DOHH2 (cell line): Measurements from ENCODE around the gene KCNE2.

ENCODE experiments used
- H3F3A ChIP-seq: fragments of 200-600 bp; sonication (generic), shearing (Covaris generic); 2 replicates; pipeline ENCODE4 v1.6.0; 2016; ENCODE audit warnings: antibody characterized with exemption, mild to moderate bottlenecking; ENCODE audit not compliant: control insufficient read depth, insufficient read depth
- H3K27ac ChIP-seq: fragments of 200-600 bp; sonication (generic); 2 replicates; pipeline ENCODE4 v1.5.1; 2014; ENCODE audit warnings: low read depth, mild to moderate bottlenecking, low read length, moderate library complexity
- H3K27me3 ChIP-seq: fragments of 200-600 bp; sonication (generic); 2 replicates; pipeline ENCODE4 v1.6.1; 2014; ENCODE audit warnings: mild to moderate bottlenecking, low read length, mixed read lengths; ENCODE audit not compliant: control insufficient read depth
- H3K36me3 ChIP-seq: fragments of 200-600 bp; sonication (generic); 2 replicates; pipeline ENCODE4 v1.6.1; 2014; ENCODE audit warnings: mild to moderate bottlenecking, low read length, moderate library complexity, mixed read lengths; ENCODE audit not compliant: control insufficient read depth
- H3K4me1 ChIP-seq: fragments of 200-600 bp; sonication (generic); 2 replicates; pipeline ENCODE4 v1.6.1; 2014; ENCODE audit warnings: mild to moderate bottlenecking, low read length, mixed read lengths; ENCODE audit not compliant: control insufficient read depth
- H3K4me2 ChIP-seq: fragments of 200-600 bp; sonication (generic); 2 replicates; pipeline ENCODE4 v1.6.0; 2014; ENCODE audit warnings: mild to moderate bottlenecking, low read length, moderate library complexity
- H3K4me3 ChIP-seq: fragments of 200-600 bp; sonication (generic); 2 replicates; pipeline ENCODE4 v1.5.1; 2014; ENCODE audit warnings: mild to moderate bottlenecking, low read length, mixed read lengths
- H3K79me2 ChIP-seq: fragments of 200-600 bp; sonication (generic); 2 replicates; pipeline ENCODE4 v1.6.1; 2014; ENCODE audit warnings: mild to moderate bottlenecking, low read length, mixed read lengths; ENCODE audit not compliant: control insufficient read depth
- H3K9me2 ChIP-seq: fragments of 200-600 bp; sonication (generic); replicated peaks from 2 replicates; pipeline ENCODE4 v1.6.1; 2014; ENCODE audit warnings: mild to moderate bottlenecking, low read length, mixed read lengths; ENCODE audit not compliant: control insufficient read depth
- H3K9me3 ChIP-seq: fragments of 200-600 bp; sonication (generic); 2 replicates; pipeline ENCODE4 v1.6.1; 2014; ENCODE audit warnings: antibody characterized with exemption, low read length, mixed read lengths; ENCODE audit not compliant: control insufficient read depth, insufficient read depth
- H4K20me1 ChIP-seq: fragments of 200-600 bp; sonication (generic); 2 replicates; pipeline ENCODE4 v1.6.0; 2014; ENCODE audit warnings: low read depth, mild to moderate bottlenecking, antibody characterized with exemption, low read length, moderate library complexity; ENCODE audit not compliant: control insufficient read depth, insufficient read depth
- CTCF ChIP-seq: fragments of 200-600 bp; sonication (generic); IDR thresholded peaks from one replicate; pipeline ENCODE4 v1.5.1; 2014; ENCODE audit warnings: antibody characterized with exemption, mild to moderate bottlenecking, low read depth, low read length; ENCODE audit not compliant: poor library complexity, severe bottlenecking
- EZH2phosphoT487 ChIP-seq: fragments of 200-600 bp; sonication (generic); IDR thresholded peaks from 2 replicates; pipeline ENCODE4 v1.6.1; 2017; ENCODE audit warnings: borderline replicate concordance, mild to moderate bottlenecking, antibody characterized with exemption, low read length, moderate library complexity, mixed read lengths

KCNE2 gene

GRCh38 chr21:34338226-34338625 lies 25.6 kb upstream of the KCNE2 start:
- TF ChIP-seq CTCF: no peak
- TF ChIP-seq EZH2phosphoT487: no peak
- H3K79me2 ChIP-seq: no peaks in the 10 kb centered on the region
- no peak overlapping the region for H3K4me3 ChIP-seq
- no peaks in the 10 kb centered on the region for H3K9me2 ChIP-seq
- H3K9me3 ChIP-seq: no peaks in the 10 kb centered on the region
- no peaks in the 10 kb centered on the region for H3K27me3 ChIP-seq
- no peaks in the 10 kb centered on the region for H4K20me1 ChIP-seq
- H3F3A ChIP-seq: no peaks in the 10 kb centered on the region
- H3K4me1 ChIP-seq: no peaks in the 10 kb centered on the region
- no peak overlapping the region for H3K27ac ChIP-seq
- H3K36me3 ChIP-seq: no peaks in the 10 kb centered on the region
- no peak overlapping the region for H3K4me2 ChIP-seq

- Histone ChIP-seq H3K4me1 (no peaks in the 10 kb centered on the region), H4K20me1 (no peaks in the 10 kb centered on the region), H3K9me3 (no peaks in the 10 kb centered on the region), H3F3A (no peaks in the 10 kb centered on the region), H3K79me2 (no peaks in the 10 kb centered on the region), H3K27me3 (no peaks in the 10 kb centered on the region), H3K9me2 (no peaks in the 10 kb centered on the region), H3K4me2 (no peak overlapping the region), H3K27ac (no peak overlapping the region), H3K36me3 (no peaks in the 10 kb centered on the region), H3K4me3 (no peak overlapping the region)
- TF ChIP-seq CTCF: no peak
- no peak for TF ChIP-seq EZH2phosphoT487
Measured at GRCh38 chr21:34340061-34340460, 23.7 kb upstream of the KCNE2 start.

GRCh38 chr21:34342476-34342875 lies 21.3 kb upstream of the KCNE2 start:
- Histone ChIP-seq H3K27ac (no peak overlapping the region), H3K79me2 (no peaks in the 10 kb centered on the region), H3K36me3 (no peaks in the 10 kb centered on the region), H4K20me1 (no peaks in the 10 kb centered on the region), H3K4me1 (no peaks in the 10 kb centered on the region), H3K4me2 (no peak overlapping the region), H3F3A (no peaks in the 10 kb centered on the region), H3K9me3 (no peaks in the 10 kb centered on the region), H3K9me2 (no peaks in the 10 kb centered on the region), H3K4me3 (no peak overlapping the region), H3K27me3 (no peaks in the 10 kb centered on the region; the same call in 1 of the 2 replicates)
- TF ChIP-seq CTCF (no peak), EZH2phosphoT487 (no peak)

GRCh38 chr21:34343347-34343746 lies 20.5 kb upstream of the KCNE2 start:
- H3K4me2 ChIP-seq: no peak overlapping the region

More at GRCh38 chr21:34343347-34343746, 20.5 kb upstream of the KCNE2 start:
- H3K4me3 ChIP-seq: no peak overlapping the region
- H3K9me3 ChIP-seq: no peaks in the 10 kb centered on the region
- H4K20me1 ChIP-seq: no peaks in the 10 kb centered on the region
- no peak overlapping the region for H3K27ac ChIP-seq
- no peak for TF ChIP-seq EZH2phosphoT487
- no peaks in the 10 kb centered on the region for H3K4me1 ChIP-seq
- H3F3A ChIP-seq: no peaks in the 10 kb centered on the region
- no peaks in the 10 kb centered on the region for H3K9me2 ChIP-seq
- no peaks in the 10 kb centered on the region for H3K36me3 ChIP-seq
- peaks cover 3% of the 10 kb centered on the region; the same call in 1 of the 2 replicates for H3K27me3 ChIP-seq
- H3K79me2 ChIP-seq: no peaks in the 10 kb centered on the region
